ENCODE data around the gene RUNX2. TPM values are rescaled to one million over a fixed set of nuclear protein-coding genes. Genes with fewer than 3 reads are reported as not detected.
"Not testable (repeated sequence)": the region's sequence is repeated elsewhere in the genome, so short reads cannot be mapped to it uniquely, and the experiment has no call there.

The RUNX2 gene
- total and polyA plus RNA-seq, 4 donors, result 0.09 to 1.5 (median 0.75) TPM

DNA sequence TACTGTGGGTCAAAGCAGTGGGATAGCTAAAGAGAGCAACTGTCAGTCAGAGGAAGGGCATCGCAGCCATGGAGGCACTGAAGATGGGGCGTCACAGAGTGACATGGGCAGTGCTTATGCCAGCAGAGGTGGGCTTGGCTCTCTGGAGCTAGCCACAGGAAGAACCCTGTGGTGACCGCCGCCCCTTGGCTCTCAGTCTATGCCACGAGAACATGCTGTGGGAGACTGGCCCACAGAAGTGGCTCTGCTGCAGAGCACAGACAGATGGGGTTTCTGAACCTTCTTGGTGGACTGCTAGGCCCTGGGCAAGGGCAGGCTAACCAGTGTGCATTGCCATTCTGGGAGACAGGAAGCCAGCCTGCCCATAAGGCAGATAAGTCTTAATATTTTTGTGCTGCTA lies 339.6 kb downstream of the RUNX2 start:
- DNase-seq (ENCODE audit: low spot score), result no peak
- Histone ChIP-seq H3K27me3 (ENCODE audit: control insufficient read depth in 4 of 4, insufficient read depth in 4 of 4, low read length in 3 of 4) (peaks cover 1 to 6% (median 3%) of the 10 kb centered on the region in 4 donors), H3K36me3 (ENCODE audit: control insufficient read depth in 4 of 4, insufficient read depth in 3 of 4, low read depth in 1 of 4, low read length in 3 of 4) (no peaks in the 10 kb centered on the region), H3K9me3 (ENCODE audit: control insufficient read depth in 4 of 4, low read length in 3 of 4) (no peaks in the 10 kb centered on the region), H3K9ac (ENCODE audit: low read depth in 1 of 2, low read length in 2 of 2) (no peak overlapping the region), H3K27ac (ENCODE audit: low read depth in 1 of 2, low read length in 2 of 2) (no peak overlapping the region), H3K4me1 (ENCODE audit: control insufficient read depth in 4 of 4, insufficient read depth in 4 of 4, low read length in 3 of 4) (peaks cover 0 to 7% (median 4%) of the 10 kb centered on the region in 4 donors), H3K4me3 (ENCODE audit: low read depth in 1 of 3, low read length in 3 of 3) (no peak overlapping the region)
- TF ChIP-seq HNF4G (IDR thresholded peaks at IDR 0.05) (no peak), FOXA2 (IDR thresholded peaks at IDR 0.05) (no peak), EGR1 (IDR thresholded peaks at IDR 0.05; ENCODE audit: low read depth in 2 of 2) (no peak), GABPA (IDR thresholded peaks at IDR 0.05 in 1 of 2, conservative IDR thresholded peaks at IDR 0.05 in 1 of 2) (no peak), SP1 (IDR thresholded peaks at IDR 0.05) (no peak), FOXA1 (IDR thresholded peaks at IDR 0.05) (no peak), HNF4A (conservative IDR thresholded peaks at IDR 0.05) (no peak)
- TF ChIP-seq, protein P1, sequence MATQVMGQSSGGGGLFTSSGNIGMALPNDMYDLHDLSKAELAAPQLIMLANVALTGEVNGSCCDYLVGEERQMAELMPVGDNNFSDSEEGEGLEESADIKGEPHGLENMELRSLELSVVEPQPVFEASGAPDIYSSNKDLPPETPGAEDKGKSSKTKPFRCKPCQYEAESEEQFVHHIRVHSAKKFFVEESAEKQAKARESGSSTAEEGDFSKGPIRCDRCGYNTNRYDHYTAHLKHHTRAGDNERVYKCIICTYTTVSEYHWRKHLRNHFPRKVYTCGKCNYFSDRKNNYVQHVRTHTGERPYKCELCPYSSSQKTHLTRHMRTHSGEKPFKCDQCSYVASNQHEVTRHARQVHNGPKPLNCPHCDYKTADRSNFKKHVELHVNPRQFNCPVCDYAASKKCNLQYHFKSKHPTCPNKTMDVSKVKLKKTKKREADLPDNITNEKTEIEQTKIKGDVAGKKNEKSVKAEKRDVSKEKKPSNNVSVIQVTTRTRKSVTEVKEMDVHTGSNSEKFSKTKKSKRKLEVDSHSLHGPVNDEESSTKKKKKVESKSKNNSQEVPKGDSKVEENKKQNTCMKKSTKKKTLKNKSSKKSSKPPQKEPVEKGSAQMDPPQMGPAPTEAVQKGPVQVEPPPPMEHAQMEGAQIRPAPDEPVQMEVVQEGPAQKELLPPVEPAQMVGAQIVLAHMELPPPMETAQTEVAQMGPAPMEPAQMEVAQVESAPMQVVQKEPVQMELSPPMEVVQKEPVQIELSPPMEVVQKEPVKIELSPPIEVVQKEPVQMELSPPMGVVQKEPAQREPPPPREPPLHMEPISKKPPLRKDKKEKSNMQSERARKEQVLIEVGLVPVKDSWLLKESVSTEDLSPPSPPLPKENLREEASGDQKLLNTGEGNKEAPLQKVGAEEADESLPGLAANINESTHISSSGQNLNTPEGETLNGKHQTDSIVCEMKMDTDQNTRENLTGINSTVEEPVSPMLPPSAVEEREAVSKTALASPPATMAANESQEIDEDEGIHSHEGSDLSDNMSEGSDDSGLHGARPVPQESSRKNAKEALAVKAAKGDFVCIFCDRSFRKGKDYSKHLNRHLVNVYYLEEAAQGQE (IDR thresholded peaks at IDR 0.05), result no peak
- TF ChIP-seq, protein P2, sequence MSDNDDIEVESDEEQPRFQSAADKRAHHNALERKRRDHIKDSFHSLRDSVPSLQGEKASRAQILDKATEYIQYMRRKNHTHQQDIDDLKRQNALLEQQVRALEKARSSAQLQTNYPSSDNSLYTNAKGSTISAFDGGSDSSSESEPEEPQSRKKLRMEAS (IDR thresholded peaks at IDR 0.05), result no peak
- TF ChIP-seq, protein P3, sequence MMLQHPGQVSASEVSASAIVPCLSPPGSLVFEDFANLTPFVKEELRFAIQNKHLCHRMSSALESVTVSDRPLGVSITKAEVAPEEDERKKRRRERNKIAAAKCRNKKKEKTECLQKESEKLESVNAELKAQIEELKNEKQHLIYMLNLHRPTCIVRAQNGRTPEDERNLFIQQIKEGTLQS (IDR thresholded peaks at IDR 0.05), result no peak
- WGBS, result 95% methylated on average over 5 of the region's 5 CpGs

DNA sequence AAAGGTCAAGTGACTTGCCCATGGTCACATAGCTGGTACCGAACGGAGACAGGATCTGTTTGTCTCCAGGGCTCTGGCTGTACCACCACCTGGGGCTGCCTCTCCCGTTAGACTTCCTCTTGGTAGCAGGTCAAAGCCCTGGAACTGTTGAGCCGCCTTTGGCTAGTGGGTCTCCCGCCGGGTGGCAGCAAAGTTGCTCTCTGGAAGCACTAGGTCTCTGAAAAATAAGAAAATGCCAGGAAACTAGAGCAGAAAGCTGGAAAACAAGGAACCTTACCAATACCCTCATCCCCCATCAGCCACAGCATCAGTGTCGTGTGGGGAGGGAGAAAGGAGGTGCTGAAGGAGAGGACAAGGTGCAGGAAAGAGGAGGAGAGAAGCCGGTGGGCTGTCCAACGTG lies 340.6 kb downstream of the RUNX2 start:
- no peak overlapping the region for H3K4me3 ChIP-seq (ENCODE audit: low read depth in 1 of 3, low read length in 3 of 3)
- no peak for DNase-seq (ENCODE audit: low spot score)
- H3K36me3 ChIP-seq (ENCODE audit: control insufficient read depth in 4 of 4, insufficient read depth in 3 of 4, low read depth in 1 of 4, low read length in 3 of 4), result no peaks in the 10 kb centered on the region
- peaks cover 0 to 2% (median under 1%) of the 10 kb centered on the region in 4 donors for H3K4me1 ChIP-seq (ENCODE audit: control insufficient read depth in 4 of 4, insufficient read depth in 4 of 4, low read length in 3 of 4)
- H3K27me3 ChIP-seq (ENCODE audit: control insufficient read depth in 4 of 4, insufficient read depth in 4 of 4, low read length in 3 of 4), result peaks cover 0 to 6% (median 0%) of the 10 kb centered on the region in 4 donors
- H3K27ac ChIP-seq (ENCODE audit: low read depth in 1 of 2, low read length in 2 of 2), result no peak overlapping the region
- TF ChIP-seq, protein P2 (IDR thresholded peaks at IDR 0.05), result no peak
- TF ChIP-seq YY1 (IDR thresholded peaks at IDR 0.05) (no peak), HNF4G (IDR thresholded peaks at IDR 0.05) (no peak)
- no peaks in the 10 kb centered on the region for H3K9me3 ChIP-seq (ENCODE audit: control insufficient read depth in 4 of 4, low read length in 3 of 4)
- WGBS, result 95% methylated on average over 9 of the region's 9 CpGs
- H3K9ac ChIP-seq (ENCODE audit: low read depth in 1 of 2, low read length in 2 of 2), result no peak overlapping the region

DNA sequence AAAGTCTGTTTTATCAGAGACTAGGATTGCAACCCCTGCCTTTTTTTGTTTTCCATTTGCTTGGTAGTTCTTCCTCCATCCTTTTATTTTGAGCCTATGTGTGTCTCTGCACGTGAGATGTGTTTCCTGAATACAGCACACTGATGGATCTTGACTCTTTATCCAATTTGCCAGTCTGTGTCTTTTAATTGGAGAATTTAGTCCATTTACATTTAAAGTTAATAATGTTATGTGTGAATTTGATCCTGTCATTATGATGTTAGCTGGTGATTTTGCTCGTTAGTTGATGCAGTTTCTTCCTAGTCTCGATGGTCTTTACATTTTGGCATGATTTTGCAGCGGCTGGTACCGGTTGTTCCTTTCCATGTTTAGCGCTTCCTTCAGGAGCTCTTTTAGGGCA lies 345.0 kb downstream of the RUNX2 start:
- not testable (repeated sequence) for H3K9me3 ChIP-seq (ENCODE audit: control insufficient read depth in 4 of 4, low read length in 3 of 4); H3K27ac ChIP-seq (ENCODE audit: low read depth in 1 of 2, low read length in 2 of 2); H3K9ac ChIP-seq (ENCODE audit: low read depth in 1 of 2, low read length in 2 of 2); DNase-seq (ENCODE audit: low spot score); H3K27me3 ChIP-seq (ENCODE audit: control insufficient read depth in 4 of 4, insufficient read depth in 4 of 4, low read length in 3 of 4); H3K4me3 ChIP-seq (ENCODE audit: low read depth in 1 of 3, low read length in 3 of 3); H3K4me1 ChIP-seq (ENCODE audit: control insufficient read depth in 4 of 4, insufficient read depth in 4 of 4, low read length in 3 of 4); H3K36me3 ChIP-seq (ENCODE audit: control insufficient read depth in 4 of 4, insufficient read depth in 3 of 4, low read depth in 1 of 4, low read length in 3 of 4)
- WGBS, result 93% methylated on average over 4 of the region's 6 CpGs

DNA sequence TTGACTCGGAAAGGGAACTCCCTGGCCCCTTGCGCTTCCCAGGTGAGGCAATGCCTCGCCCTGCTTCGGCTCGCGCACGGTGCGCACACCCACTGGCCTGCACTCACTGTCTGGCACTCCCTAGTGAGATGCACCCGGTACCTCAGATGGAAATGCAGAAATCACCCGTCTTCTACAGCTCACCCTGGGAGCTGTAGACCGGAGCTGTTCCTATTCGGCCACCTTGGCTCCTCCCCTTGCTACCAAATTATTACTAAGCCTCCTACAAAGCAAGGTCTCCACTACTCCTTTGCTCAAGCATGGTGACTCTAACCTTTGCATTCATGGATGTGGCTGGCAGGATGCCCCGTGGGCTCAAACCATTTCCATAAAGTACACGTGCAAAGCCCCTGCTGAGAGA lies 347.0 kb downstream of the RUNX2 start:
- H3K4me3 ChIP-seq (ENCODE audit: low read depth in 1 of 3, low read length in 3 of 3); H3K36me3 ChIP-seq (ENCODE audit: control insufficient read depth in 4 of 4, insufficient read depth in 3 of 4, low read depth in 1 of 4, low read length in 3 of 4); DNase-seq (ENCODE audit: low spot score); H3K4me1 ChIP-seq (ENCODE audit: control insufficient read depth in 4 of 4, insufficient read depth in 4 of 4, low read length in 3 of 4); H3K9me3 ChIP-seq (ENCODE audit: control insufficient read depth in 4 of 4, low read length in 3 of 4); H3K27ac ChIP-seq (ENCODE audit: low read depth in 1 of 2, low read length in 2 of 2); H3K9ac ChIP-seq (ENCODE audit: low read depth in 1 of 2, low read length in 2 of 2); H3K27me3 ChIP-seq (ENCODE audit: control insufficient read depth in 4 of 4, insufficient read depth in 4 of 4, low read length in 3 of 4): not testable (repeated sequence)
- 66% methylated on average over 13 of the region's 14 CpGs for WGBS

All from liver (tissue), 9 donors.